Neural cell (in vitro differentiated cells): ENCODE measurements around the gene ACOX3. TPM values are rescaled to one million over a fixed set of nuclear protein-coding genes. Genes with fewer than 3 reads are reported as not detected.

Source experiments
- H2AFZ ChIP-seq: fragments of 200-600, 300-800 bp; sonication (generic), shearing (Covaris generic); 2 replicates; pipeline ENCODE4 v1.6.0; 2014; ENCODE audit warnings: low read depth, mild to moderate bottlenecking, antibody characterized with exemption, low read length, moderate library complexity
- H3F3A ChIP-seq: fragments of 200-600 bp; shearing (Covaris generic); 2 replicates; pipeline ENCODE4 v1.6.1; 2016; ENCODE audit warnings: mild to moderate bottlenecking, moderate library complexity, mixed read lengths, antibody characterized with exemption, low read length; ENCODE audit not compliant: insufficient read depth, poor library complexity, severe bottlenecking
- H3K27ac ChIP-seq: fragments of 200-600, 300-800 bp; sonication (generic), shearing (Covaris generic); 2 replicates; pipeline ENCODE4 v1.5.1; 2014; ENCODE audit warnings: mild to moderate bottlenecking, low read length, moderate library complexity
- H3K27me3 ChIP-seq: fragments of 300-800, 200-600 bp; sonication (generic), shearing (Covaris generic); 2 replicates; pipeline ENCODE4 v1.6.0; 2014; ENCODE audit warnings: mild to moderate bottlenecking, low read depth, low read length, moderate library complexity; ENCODE audit not compliant: insufficient read depth
- H3K36me3 ChIP-seq: fragments of 300-800, 200-600 bp; sonication (generic), shearing (Covaris generic); 2 replicates; pipeline ENCODE4 v1.5.1; 2014; ENCODE audit warnings: mild to moderate bottlenecking, antibody characterized with exemption, low read length, moderate library complexity; ENCODE audit not compliant: insufficient read depth
- H3K4me2 ChIP-seq: fragments of 300-800, 200-600 bp; sonication (generic), shearing (Covaris generic); 2 replicates; pipeline ENCODE4 v1.6.0; 2014; ENCODE audit warnings: mild to moderate bottlenecking, low read length
- H3K4me3 ChIP-seq: fragments of 300-800, 200-600 bp; sonication (generic), shearing (Covaris generic); 2 replicates; pipeline ENCODE4 v1.5.1; 2014; ENCODE audit warnings: mild to moderate bottlenecking, low read length, moderate library complexity
- H3K79me2 ChIP-seq: fragments of 200-600 bp; shearing (Covaris generic); replicated peaks from 2 replicates; pipeline ENCODE4 v1.6.0; 2014; ENCODE audit warnings: mild to moderate bottlenecking, low read length, moderate library complexity; ENCODE audit not compliant: insufficient read depth
- H3K9ac ChIP-seq: fragments of 300-800, 200-600 bp; sonication (generic), shearing (Covaris generic); 2 replicates; pipeline ENCODE4 v1.6.1; 2016; ENCODE audit warnings: mild to moderate bottlenecking, low read length, mixed read lengths
- H3K9me2 ChIP-seq: fragments of 200-600 bp; shearing (Covaris generic); 2 replicates; pipeline ENCODE4 v1.6.1; 2016; ENCODE audit warnings: mild to moderate bottlenecking, low read length, mixed read lengths; ENCODE audit not compliant: insufficient read depth
- H3K9me3 ChIP-seq: fragments of 200-600, 300-800 bp; sonication (generic), shearing (Covaris generic); 2 replicates; pipeline ENCODE4 v1.6.1; 2016; ENCODE audit warnings: mild to moderate bottlenecking, mixed run types, low read length, moderate library complexity, mixed read lengths
- H4K20me1 ChIP-seq: fragments of 200-600 bp; shearing (Covaris generic); 2 replicates; pipeline ENCODE4 v1.6.1; 2016; ENCODE audit warnings: mild to moderate bottlenecking, mixed run types; ENCODE audit not compliant: insufficient read depth
- EP300 ChIP-seq: fragments of 450-650 bp; conservative IDR thresholded peaks from 2 replicates; pipeline ENCODE4 v1.6.1; 2014; ENCODE audit warnings: antibody characterized with exemption, mild to moderate bottlenecking, moderate library complexity; ENCODE audit not compliant: poor library complexity, severe bottlenecking
- EZH2 ChIP-seq: fragments of 200-600, 300-800 bp; shearing (Covaris generic), sonication (generic); IDR thresholded peaks from 2 replicates; pipeline ENCODE4 v1.6.1; 2014; ENCODE audit warnings: antibody characterized with exemption, low read length, borderline replicate concordance, mild to moderate bottlenecking; ENCODE audit not compliant: insufficient read depth, poor library complexity, severe bottlenecking
- MXI1 ChIP-seq: fragments of 450-650 bp; conservative IDR thresholded peaks from 2 replicates; pipeline ENCODE4 v1.6.1; 2014; ENCODE audit warnings: antibody characterized with exemption, mild to moderate bottlenecking; ENCODE audit not compliant: poor library complexity, severe bottlenecking
- POLR2AphosphoS5 ChIP-seq: IDR thresholded peaks from 2 replicates; pipeline ENCODE4 v1.6.1; 2012
- RAD21 ChIP-seq: fragments of 450-650 bp; conservative IDR thresholded peaks from 2 replicates; pipeline ENCODE4 v1.6.1; 2014; ENCODE audit warnings: antibody characterized with exemption, mild to moderate bottlenecking, moderate library complexity
- SMC3 ChIP-seq: fragments of 450-650 bp; conservative IDR thresholded peaks from 2 replicates; pipeline ENCODE4 v1.6.1; 2014; ENCODE audit warnings: antibody characterized with exemption, mild to moderate bottlenecking, moderate library complexity; ENCODE audit not compliant: poor library complexity
- TAF1 ChIP-seq: IDR thresholded peaks from 2 replicates; pipeline ENCODE4 v1.6.1; 2012; ENCODE audit warnings: low read depth
- polyA plus RNA-seq: library from polyadenylated mRNA; depleted of rRNA; stranded (reverse); fragments of >200 nt; gene quantifications from 2 replicates; pipeline ENCODE4 v1.2.3, GENCODE V29; 2014
- TF ChIP-seq, protein P1 (sequence below): fragments of 450-650 bp; IDR thresholded peaks from 2 replicates; pipeline ENCODE4 v1.5.1; 2014; ENCODE audit warnings: antibody characterized with exemption, mild to moderate bottlenecking, moderate library complexity; ENCODE audit not compliant: poor library complexity, severe bottlenecking
- TF ChIP-seq, protein P2 (sequence below): IDR thresholded peaks from 2 replicates; pipeline ENCODE4 v1.6.1; 2012; ENCODE audit warnings: borderline replicate concordance

ACOX3 gene
- polyA plus RNA-seq, 1 donor from 2014 or later = 13.2 TPM

DNA sequence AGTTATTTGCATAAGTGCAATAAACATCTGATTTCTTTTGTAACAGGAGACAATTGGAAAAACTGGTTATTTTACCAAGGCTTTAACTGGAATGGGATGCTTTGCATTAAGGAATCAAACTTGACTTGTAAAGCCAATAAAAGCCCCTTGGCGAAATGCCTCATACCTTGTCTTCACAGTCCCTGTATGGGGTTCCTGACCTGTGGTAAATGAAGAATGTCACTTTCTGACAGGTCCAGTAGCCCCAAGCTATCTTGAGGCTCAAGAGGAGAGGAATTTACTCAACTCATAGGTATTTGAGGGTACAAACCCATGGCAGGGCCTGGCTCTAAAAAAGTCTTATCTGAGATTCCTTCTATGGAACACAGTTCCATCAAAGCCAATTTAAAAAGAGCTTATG, 78.0 kb downstream of the ACOX3 start:
- H3K4me3 ChIP-seq = no peak overlapping the region
- no peaks in the 10 kb centered on the region for H3K27me3 ChIP-seq
- H3K9me3 ChIP-seq = no peaks in the 10 kb centered on the region
- no peaks in the 10 kb centered on the region for H3K36me3 ChIP-seq
- H3F3A ChIP-seq = no peaks in the 10 kb centered on the region
- no peaks in the 10 kb centered on the region for H3K79me2 ChIP-seq
- H3K9ac ChIP-seq = no peak overlapping the region
- H4K20me1 ChIP-seq = no peaks in the 10 kb centered on the region
- H2AFZ ChIP-seq = no peak overlapping the region
- no peak overlapping the region for H3K27ac ChIP-seq
- H3K4me2 ChIP-seq = no peak overlapping the region
- no peaks in the 10 kb centered on the region for H3K9me2 ChIP-seq
- TF ChIP-seq MXI1 (no peak), EP300 (no peak), POLR2AphosphoS5 (no peak), TAF1 (no peak), EZH2 (no peak), RAD21 (no peak)

DNA sequence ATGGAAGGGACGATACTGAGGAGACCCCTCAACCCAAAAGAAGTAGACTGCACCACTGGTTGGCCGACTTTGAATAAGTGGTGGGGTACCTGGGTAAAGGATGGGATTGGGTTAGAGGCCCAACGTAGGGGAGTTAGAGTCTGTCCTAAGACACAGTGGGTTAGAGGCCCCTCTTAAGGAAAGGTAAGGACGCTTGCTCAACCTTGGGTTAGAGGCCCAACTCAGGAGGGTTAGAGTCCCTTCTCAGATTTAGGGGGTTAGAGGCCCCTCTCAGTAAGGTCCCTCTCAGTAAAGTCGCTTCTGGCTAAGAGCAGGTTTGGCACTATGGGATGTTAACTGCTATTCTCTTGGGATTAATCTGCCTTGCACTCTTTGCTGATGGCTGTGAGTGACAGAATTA, 81.3 kb downstream of the ACOX3 start:
- no peak overlapping the region for H3K4me2 ChIP-seq
- no peaks in the 10 kb centered on the region for H3K9me3 ChIP-seq
- H3K79me2 ChIP-seq = no peaks in the 10 kb centered on the region
- no peak overlapping the region for H3K27ac ChIP-seq
- no peak overlapping the region for H3K4me3 ChIP-seq
- no peaks in the 10 kb centered on the region for H3K9me2 ChIP-seq
- H3K36me3 ChIP-seq = no peaks in the 10 kb centered on the region
- no peaks in the 10 kb centered on the region for H3K27me3 ChIP-seq
- H3F3A ChIP-seq = no peaks in the 10 kb centered on the region
- TF ChIP-seq TAF1 (no peak), EZH2 (no peak), POLR2AphosphoS5 (no peak), EP300 (no peak), RAD21 (no peak), MXI1 (no peak), SMC3 (no peak)
- TF ChIP-seq, protein P1, sequence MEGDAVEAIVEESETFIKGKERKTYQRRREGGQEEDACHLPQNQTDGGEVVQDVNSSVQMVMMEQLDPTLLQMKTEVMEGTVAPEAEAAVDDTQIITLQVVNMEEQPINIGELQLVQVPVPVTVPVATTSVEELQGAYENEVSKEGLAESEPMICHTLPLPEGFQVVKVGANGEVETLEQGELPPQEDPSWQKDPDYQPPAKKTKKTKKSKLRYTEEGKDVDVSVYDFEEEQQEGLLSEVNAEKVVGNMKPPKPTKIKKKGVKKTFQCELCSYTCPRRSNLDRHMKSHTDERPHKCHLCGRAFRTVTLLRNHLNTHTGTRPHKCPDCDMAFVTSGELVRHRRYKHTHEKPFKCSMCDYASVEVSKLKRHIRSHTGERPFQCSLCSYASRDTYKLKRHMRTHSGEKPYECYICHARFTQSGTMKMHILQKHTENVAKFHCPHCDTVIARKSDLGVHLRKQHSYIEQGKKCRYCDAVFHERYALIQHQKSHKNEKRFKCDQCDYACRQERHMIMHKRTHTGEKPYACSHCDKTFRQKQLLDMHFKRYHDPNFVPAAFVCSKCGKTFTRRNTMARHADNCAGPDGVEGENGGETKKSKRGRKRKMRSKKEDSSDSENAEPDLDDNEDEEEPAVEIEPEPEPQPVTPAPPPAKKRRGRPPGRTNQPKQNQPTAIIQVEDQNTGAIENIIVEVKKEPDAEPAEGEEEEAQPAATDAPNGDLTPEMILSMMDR = no peak
- TF ChIP-seq, protein P2, sequence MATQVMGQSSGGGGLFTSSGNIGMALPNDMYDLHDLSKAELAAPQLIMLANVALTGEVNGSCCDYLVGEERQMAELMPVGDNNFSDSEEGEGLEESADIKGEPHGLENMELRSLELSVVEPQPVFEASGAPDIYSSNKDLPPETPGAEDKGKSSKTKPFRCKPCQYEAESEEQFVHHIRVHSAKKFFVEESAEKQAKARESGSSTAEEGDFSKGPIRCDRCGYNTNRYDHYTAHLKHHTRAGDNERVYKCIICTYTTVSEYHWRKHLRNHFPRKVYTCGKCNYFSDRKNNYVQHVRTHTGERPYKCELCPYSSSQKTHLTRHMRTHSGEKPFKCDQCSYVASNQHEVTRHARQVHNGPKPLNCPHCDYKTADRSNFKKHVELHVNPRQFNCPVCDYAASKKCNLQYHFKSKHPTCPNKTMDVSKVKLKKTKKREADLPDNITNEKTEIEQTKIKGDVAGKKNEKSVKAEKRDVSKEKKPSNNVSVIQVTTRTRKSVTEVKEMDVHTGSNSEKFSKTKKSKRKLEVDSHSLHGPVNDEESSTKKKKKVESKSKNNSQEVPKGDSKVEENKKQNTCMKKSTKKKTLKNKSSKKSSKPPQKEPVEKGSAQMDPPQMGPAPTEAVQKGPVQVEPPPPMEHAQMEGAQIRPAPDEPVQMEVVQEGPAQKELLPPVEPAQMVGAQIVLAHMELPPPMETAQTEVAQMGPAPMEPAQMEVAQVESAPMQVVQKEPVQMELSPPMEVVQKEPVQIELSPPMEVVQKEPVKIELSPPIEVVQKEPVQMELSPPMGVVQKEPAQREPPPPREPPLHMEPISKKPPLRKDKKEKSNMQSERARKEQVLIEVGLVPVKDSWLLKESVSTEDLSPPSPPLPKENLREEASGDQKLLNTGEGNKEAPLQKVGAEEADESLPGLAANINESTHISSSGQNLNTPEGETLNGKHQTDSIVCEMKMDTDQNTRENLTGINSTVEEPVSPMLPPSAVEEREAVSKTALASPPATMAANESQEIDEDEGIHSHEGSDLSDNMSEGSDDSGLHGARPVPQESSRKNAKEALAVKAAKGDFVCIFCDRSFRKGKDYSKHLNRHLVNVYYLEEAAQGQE = no peak
- no peak overlapping the region for H3K9ac ChIP-seq
- no peak overlapping the region for H2AFZ ChIP-seq
- no peaks in the 10 kb centered on the region for H4K20me1 ChIP-seq

DNA sequence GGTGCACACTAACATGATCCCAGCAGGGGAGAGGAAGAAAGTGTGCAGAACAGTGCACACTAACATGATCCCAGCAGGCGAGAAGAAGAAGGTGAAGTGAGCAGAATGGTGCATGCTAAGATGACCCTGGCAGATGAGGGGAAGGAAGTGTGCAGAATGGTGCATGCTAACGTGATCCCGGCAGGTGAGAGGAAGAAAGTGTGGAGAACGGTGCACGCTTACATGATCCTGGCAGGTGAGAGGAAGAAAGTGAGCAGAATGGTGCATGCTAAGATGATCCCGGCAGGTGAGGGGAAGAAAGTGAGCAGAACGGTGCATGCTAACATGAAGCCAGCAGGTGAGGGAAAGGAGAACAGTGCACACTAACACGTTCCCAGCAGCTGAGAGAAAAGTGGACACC, 83.7 kb downstream of the ACOX3 start:
- TF ChIP-seq EP300 = no peak
- TF ChIP-seq, protein P1 = no peak
- no peak for TF ChIP-seq RAD21
- TF ChIP-seq, protein P2 = no peak
- TF ChIP-seq EZH2 = no peak
- TF ChIP-seq SMC3 = no peak
- no peak for TF ChIP-seq POLR2AphosphoS5
- TF ChIP-seq MXI1 = no peak
- no peak for TF ChIP-seq TAF1
- Histone ChIP-seq H3K9me3 (no peaks in the 10 kb centered on the region), H4K20me1 (no peaks in the 10 kb centered on the region), H3K4me3 (no peak overlapping the region), H3K79me2 (no peaks in the 10 kb centered on the region), H3K9me2 (no peaks in the 10 kb centered on the region), H2AFZ (no peak overlapping the region), H3K9ac (no peak overlapping the region), H3F3A (no peaks in the 10 kb centered on the region), H3K27me3 (no peaks in the 10 kb centered on the region), H3K36me3 (no peaks in the 10 kb centered on the region), H3K4me2 (no peak overlapping the region), H3K27ac (no peak overlapping the region)
